NCI-H2081 (cell line): ENCODE data around the gene TSPAN19.
"Not testable (repeated sequence)": the region's sequence is repeated elsewhere in the genome, so short reads cannot be mapped to it uniquely, and the experiment has no call there.

ENCODE experiments used
- DNase-seq, 2 experiments: peaks; one replicate each; lab custom pipeline; 2025; lab: John Stamatoyannopoulos, UW

TSPAN19 gene

DNA sequence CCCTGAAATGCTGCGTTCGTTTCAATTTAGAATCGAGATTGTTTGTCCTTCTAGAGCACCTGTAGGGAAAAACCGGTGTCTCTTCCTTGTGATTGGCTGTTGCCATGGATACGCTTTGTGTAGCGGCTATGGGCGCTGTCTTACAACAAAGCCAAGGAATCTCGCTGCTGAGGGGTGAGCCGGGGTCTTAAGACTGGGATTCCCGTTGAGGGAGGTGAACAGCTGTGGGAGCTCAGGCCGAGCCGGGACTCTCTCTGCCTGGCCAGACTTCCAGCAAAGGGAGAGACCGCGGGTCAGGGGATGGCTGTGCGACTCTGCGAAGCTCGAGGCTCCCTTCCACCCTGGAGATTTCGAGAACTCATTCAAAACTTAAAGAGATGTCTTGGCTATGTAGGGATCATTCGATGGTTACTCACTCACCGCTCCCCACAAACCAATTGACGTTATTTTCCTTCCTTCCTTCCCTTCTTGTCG, at the start of gene TSPAN19, which contains the start of gene LRRIQ1:
TSS of gene TSPAN19 (minus strand) at position 44 of the 474 bp plus-strand sequence. CDS start 6,331 bp downstream, outside the sequence.
TSS of gene LRRIQ1 (plus strand) at position 118 of the 474 bp plus-strand sequence. CDS start 1,826 bp downstream, outside the sequence.
- DNase-seq: peak; percentile 91 to 95

GRCh38 chr12:85085066-85085465, 49.0 kb upstream of the TSPAN19 start:
- no peak for DNase-seq

DNA sequence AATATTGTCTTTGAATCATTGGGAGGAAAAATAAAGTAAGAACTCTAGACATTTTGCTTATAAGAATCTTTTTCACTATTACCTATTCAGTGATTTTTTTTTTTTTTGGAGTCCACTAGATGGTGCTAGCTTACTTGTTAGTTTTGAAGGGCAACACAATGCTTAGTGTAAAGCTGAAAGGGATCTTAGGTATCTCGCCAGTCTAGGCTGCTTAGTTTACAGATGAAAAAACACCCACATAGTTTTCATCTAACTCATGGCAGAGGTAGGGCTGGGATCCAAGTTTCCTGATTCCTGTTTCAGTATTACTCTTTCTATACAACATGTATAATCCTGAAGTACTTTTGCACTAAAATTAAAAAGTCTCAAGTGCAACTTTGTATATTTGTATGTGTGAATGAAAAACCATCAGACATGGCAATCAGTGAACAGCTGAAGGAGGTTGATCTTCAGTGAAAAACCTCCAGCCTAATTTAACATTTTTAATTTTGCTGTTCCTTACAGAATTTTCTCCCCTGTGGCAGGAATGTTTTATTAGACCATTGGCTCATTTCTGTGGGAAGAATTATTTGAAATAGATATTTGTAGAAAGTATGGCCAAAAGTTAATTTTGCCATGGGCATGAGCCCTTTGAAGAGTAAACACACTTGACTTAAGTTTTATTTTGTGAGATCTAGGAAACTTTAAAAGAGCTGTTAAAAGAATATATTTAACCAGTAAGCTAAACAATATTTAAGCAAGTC, 40.8 kb upstream of the TSPAN19 start:
- DNase-seq: peak; percentile 43 to 61

DNA sequence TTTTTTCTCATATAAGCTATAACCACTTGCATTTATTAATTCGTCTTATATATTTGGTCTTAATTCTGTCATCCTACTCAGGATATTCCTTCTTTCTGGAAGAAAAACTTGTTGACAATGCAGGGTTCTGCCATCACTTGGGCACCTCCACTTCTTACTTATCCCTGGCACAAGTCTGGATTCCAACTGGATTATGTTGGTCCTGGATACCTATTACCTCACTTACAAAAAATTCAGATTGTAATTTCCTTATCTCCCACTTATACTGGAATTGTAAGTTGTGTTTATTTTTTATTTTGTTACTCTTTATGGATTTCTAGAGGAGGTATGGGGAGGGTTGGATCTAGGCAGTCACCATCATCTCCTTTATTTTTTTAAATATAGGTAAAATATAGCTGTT, 36.7 kb upstream of the TSPAN19 start:
- DNase-seq: no peak

- no peak for DNase-seq
Measured at GRCh38 chr12:85065837-85066482, 29.9 kb upstream of the TSPAN19 start.

- DNase-seq: no peak
Measured at GRCh38 chr12:85060916-85061315, 24.8 kb upstream of the TSPAN19 start.

DNA sequence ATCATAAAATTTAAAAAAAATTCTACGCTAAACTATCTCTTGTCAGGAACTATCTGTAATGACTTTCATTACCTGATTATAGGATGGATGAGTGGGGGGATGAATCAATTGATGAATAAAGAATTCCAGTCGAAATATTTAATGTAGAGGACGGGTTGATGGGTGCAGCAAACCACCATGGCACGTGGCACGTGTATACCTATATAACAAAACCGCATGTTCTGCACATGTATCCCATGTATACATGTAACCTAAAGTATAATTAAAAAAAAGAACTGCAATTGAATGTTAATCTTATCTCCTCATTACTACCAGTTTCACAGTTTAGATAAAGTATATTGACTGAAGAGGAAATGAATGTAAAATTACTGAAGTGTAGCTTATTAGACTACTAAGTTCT, 23.5 kb upstream of the TSPAN19 start:
- no peak for DNase-seq

DNA sequence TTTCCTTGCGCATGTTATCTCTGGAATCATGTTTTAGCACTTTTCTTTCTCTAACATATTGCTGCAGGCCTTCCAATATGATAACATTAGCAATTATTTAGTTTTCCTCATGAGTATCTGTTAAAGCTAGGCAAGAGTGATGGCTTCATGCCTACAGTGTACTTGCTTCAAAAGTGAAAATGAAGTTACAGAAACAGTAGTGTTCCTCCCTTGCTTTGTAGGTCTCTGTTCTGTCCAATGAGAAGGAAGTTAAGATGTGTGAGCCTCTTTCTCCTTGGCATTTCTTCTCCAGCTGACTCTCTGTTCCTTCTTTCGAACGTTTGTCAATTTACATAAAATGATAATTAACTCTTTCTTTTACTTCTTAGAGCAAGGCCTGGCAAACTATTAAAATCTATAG, 22.3 kb upstream of the TSPAN19 start:
- no peak for DNase-seq

- DNase-seq: peak; percentile 50 to 53
Measured at GRCh38 chr12:85057370-85057963, 21.4 kb upstream of the TSPAN19 start.

DNA sequence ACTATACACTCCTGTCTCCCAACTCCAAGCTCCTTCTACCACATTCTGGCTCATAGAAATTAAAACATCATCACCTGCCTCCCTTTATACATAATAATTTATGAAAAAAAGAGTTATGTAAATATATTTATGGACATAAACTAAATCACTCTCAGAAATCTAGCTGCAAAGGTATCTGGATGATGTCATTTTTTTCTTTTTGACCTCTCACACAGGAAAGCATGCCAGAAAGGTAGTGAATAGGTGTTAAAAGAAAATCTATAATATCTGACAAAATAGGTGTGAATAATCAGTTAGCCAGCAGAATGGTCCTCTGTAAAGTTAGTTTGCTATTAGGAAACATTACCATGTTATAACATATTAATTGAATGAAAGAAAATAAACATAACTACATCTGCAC, 7.8 kb upstream of the TSPAN19 start:
- DNase-seq: no peak

DNA sequence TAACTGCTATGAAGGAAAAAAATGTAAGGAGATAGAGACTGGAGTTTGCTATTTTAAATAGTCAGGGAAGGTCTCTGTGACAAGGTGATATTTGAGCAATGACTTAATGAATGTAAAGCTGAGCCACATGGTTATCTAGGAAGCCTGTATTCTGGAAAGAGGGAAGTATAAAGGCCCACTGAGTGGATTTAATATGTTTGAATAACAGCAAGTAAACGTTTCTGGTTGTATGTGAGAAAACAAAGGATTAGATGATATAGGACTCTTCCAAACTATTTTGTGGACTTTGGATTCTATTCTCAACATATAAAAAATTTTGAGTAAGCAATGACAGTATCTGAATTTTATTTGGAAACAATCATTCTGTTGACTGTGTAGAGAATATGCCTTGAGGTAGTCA, 5.3 kb upstream of the TSPAN19 start:
- DNase-seq: no peak

- DNase-seq: peak in 1 of 2 experiments; percentile 14
Measured at GRCh38 chr12:85036733-85037132, 656 bp upstream of the TSPAN19 start.

- peak; percentile 11 to 18 for DNase-seq
Measured at GRCh38 chr12:85029456-85029855, 6.6 kb downstream of the TSPAN19 start.

- DNase-seq: no peak
Measured at GRCh38 chr12:85018098-85018497, 18.0 kb downstream of the TSPAN19 start.

GRCh38 chr12:85017618-85018017, 18.5 kb downstream of the TSPAN19 start:
- no peak for DNase-seq

DNA sequence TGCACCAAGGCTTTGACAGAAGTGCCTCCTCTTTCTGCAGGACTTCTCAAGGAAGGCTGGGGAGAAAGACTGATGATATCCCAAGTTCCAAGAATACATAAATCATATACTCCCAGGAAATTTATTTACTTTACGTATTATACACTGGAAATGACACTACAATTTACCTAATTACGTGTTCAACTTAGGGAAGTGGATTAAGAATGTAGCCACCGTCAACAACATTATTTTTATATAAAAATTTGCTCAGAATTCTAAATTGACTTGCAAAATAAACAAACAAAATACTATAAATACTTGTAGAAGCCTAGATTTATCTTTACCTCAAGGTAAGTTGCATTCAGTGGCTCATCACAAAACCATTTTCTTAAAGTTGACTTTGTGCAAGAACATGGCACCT, 18.9 kb downstream of the TSPAN19 start:
- no peak for DNase-seq

- no peak for DNase-seq
Measured at GRCh38 chr12:85016413-85016812, 19.7 kb downstream of the TSPAN19 start.

GRCh38 chr12:85007836-85008235, 28.2 kb downstream of the TSPAN19 start:
- no peak for DNase-seq

DNA sequence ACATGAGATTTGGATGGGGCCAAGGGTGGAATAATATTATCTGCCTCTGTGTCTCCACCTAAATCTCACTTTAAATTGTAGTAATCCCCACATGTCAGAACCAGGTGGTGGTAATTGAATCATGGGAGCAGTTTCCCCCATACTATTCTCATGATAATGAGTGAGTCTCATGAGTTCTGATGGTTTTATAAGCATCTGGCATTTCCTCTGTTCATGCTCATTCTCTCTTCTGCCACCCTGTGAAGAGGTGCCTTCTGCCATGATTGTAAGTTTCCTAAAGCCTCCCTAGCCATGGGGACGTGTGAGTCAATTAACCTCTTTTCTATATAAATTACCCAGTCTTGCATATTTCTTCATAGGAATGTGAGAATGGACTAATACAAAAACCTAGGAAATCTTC, 29.9 kb downstream of the TSPAN19 start:
- DNase-seq: no peak

DNA sequence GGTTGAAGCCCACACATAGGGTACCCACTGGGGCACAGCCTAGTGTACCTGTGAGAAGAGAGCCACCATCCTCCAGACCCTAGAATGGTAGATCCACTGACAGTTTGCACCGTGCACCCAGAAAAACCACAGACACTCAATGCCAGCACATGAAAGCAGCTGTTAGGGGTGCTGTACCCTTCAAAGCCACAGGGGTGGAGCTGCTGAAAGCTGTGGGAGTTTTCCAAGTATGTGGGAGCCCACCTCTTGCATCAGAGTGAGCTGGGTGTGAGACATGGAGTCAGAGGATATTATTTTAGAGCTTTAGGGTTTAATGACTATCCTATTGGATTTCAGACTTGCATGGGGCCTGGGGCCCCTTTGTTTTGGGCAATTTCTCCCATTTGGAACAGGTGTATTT, 30.5 kb downstream of the TSPAN19 start:
- DNase-seq: no peak

GRCh38 chr12:85005047-85005446, 31.0 kb downstream of the TSPAN19 start:
- not testable (repeated sequence) for DNase-seq

- DNase-seq: peak in 1 of 2 experiments; percentile 1
Measured at GRCh38 chr12:85004204-85004603, 31.9 kb downstream of the TSPAN19 start.

DNA sequence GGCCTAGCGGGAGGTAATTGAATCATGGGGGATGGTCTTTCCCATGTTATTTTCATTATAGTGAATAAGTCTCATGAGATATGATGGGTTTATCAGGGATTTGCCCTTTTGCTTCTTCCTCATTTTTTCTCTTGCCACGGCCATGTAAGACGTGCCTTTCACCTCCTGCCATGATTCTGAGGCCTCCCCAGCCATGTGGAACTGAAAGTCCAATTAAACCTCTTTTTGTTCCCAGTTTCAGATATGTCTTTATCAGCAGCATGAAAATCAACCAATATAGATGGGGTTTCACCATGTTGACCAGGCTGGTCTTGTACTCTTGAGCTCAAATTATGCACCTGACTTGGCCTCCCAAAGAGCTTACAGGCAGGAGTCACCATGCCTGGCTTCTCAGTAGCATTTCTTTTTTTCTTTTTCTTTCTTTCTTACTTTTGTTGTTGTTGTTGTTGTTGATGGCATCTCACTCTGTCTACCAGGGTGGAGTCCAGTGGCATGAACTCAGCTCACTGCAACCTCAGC, 33.2 kb downstream of the TSPAN19 start:
- DNase-seq: no peak
